ENCODE data around the gene LITAF.

DNA sequence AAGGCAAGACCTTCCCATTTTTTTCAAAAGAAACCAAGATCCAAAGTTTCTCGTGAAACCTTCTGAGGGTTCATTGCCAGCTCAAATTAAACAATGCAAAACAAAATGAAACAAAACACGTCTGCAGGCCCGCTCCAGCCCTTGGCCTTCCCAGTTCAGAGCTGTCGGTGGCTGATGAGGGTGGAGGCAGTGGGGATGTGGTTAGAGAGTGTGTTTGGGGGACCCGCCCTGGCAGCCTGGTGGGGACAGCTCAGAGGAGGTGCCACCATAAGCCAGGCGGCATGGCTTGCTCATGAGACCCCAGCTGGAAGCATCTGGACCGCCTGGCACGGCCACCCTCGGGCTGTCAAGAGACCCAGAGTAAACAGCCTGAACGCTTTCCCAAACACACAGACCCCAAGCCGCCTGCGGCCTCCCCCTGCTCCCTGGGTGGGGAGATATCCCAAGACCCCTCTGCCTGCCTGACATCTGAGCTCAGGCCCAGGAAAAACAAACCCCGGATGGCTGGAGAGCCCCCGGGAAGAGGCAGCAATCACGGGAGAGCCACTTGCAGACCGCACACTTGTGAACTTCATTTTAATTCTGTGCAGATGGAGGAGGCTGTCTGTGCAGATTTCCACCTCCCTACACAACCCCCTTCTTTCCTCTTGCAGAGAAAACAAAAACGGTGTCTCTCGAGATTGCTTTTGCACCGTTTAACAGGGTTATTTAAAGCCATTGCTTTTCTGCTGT lies 35.4 kb upstream of the LITAF start:
- TF ChIP-seq MYNN (tag by site-specific recombination; IDR thresholded peaks at IDR 0.05; ENCODE audit: borderline replicate concordance), result no peak
- no peak for TF ChIP-seq ZNF621 (tag by site-specific recombination; IDR thresholded peaks at IDR 0.05)
- no peak for TF ChIP-seq ZNF341 (tag by site-specific recombination; IDR thresholded peaks at IDR 0.05; ENCODE audit: low read depth)
- no peak for TF ChIP-seq ZNF23 (tag by site-specific recombination; IDR thresholded peaks at IDR 0.05; ENCODE audit: borderline replicate concordance)
- TF ChIP-seq, protein P1, sequence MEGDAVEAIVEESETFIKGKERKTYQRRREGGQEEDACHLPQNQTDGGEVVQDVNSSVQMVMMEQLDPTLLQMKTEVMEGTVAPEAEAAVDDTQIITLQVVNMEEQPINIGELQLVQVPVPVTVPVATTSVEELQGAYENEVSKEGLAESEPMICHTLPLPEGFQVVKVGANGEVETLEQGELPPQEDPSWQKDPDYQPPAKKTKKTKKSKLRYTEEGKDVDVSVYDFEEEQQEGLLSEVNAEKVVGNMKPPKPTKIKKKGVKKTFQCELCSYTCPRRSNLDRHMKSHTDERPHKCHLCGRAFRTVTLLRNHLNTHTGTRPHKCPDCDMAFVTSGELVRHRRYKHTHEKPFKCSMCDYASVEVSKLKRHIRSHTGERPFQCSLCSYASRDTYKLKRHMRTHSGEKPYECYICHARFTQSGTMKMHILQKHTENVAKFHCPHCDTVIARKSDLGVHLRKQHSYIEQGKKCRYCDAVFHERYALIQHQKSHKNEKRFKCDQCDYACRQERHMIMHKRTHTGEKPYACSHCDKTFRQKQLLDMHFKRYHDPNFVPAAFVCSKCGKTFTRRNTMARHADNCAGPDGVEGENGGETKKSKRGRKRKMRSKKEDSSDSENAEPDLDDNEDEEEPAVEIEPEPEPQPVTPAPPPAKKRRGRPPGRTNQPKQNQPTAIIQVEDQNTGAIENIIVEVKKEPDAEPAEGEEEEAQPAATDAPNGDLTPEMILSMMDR (tag by site-specific recombination; IDR thresholded peaks at IDR 0.05), result no peak
- TF ChIP-seq TSHZ1 (tag by site-specific recombination; IDR thresholded peaks at IDR 0.05; ENCODE audit: borderline replicate concordance), result no peak
- no peak for TF ChIP-seq ZNF776 (tag by site-specific recombination; IDR thresholded peaks at IDR 0.05; ENCODE audit: borderline replicate concordance)
- TF ChIP-seq, protein P2, sequence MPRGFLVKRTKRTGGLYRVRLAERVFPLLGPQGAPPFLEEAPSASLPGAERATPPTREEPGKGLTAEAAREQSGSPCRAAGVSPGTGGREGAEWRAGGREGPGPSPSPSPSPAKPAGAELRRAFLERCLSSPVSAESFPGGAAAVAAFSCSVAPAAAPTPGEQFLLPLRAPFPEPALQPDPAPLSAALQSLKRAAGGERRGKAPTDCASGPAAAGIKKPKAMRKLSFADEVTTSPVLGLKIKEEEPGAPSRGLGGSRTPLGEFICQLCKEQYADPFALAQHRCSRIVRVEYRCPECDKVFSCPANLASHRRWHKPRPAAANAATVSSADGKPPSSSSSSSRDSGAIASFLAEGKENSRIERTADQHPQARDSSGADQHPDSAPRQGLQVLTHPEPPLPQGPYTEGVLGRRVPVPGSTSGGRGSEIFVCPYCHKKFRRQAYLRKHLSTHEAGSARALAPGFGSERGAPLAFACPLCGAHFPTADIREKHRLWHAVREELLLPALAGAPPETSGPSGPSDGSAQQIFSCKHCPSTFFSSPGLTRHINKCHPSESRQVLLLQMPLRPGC (tag by site-specific recombination; IDR thresholded peaks at IDR 0.05), result no peak
